ENCODE results near the gene HDAC8.
"Not testable (repeated sequence)": the region's sequence is repeated elsewhere in the genome, so short reads cannot be mapped to it uniquely, and the experiment has no call there.

HDAC8 gene

GRCh38 chrX:72460715-72461114 is 111.9 kb downstream of the HDAC8 start:
- no peak for DNase-seq

- DNase-seq = not testable (repeated sequence)
Measured at GRCh38 chrX:72449034-72449433, 123.6 kb downstream of the HDAC8 start.

- not testable (repeated sequence) for DNase-seq
Measured at GRCh38 chrX:72440764-72441163, 131.9 kb downstream of the HDAC8 start.

GRCh38 chrX:72436010-72436409 is 136.6 kb downstream of the HDAC8 start:
- DNase-seq = no peak

GRCh38 chrX:72430405-72430968 is 142.2 kb downstream of the HDAC8 start:
- DNase-seq = no peak

GRCh38 chrX:72421797-72422196 is 150.8 kb downstream of the HDAC8 start:
- DNase-seq = no peak

GRCh38 chrX:72409993-72410392 is 162.7 kb downstream of the HDAC8 start:
- DNase-seq = no peak

GRCh38 chrX:72408885-72409284 is 163.8 kb downstream of the HDAC8 start:
- DNase-seq = no peak

- DNase-seq = not testable (repeated sequence)
Measured at GRCh38 chrX:72405136-72405535, 167.5 kb downstream of the HDAC8 start.

- no peak for DNase-seq
Measured at GRCh38 chrX:72402614-72403013, 170.0 kb downstream of the HDAC8 start.

- DNase-seq = no peak
Measured at GRCh38 chrX:72399816-72400215, 172.8 kb downstream of the HDAC8 start.

- no peak for DNase-seq
Measured at GRCh38 chrX:72396117-72396516, 176.5 kb downstream of the HDAC8 start.

GRCh38 chrX:72395237-72395636 is 177.4 kb downstream of the HDAC8 start:
- DNase-seq = no peak

- DNase-seq = no peak
Measured at GRCh38 chrX:72394518-72395170, 178.0 kb downstream of the HDAC8 start.

- no peak for DNase-seq
Measured at GRCh38 chrX:72393836-72394517, 178.7 kb downstream of the HDAC8 start.

GRCh38 chrX:72392816-72393800 is 179.5 kb downstream of the HDAC8 start:
- DNase-seq = no peak

GRCh38 chrX:72392042-72392441 is 180.6 kb downstream of the HDAC8 start:
- DNase-seq = no peak

GRCh38 chrX:72387247-72387646 is 185.4 kb downstream of the HDAC8 start:
- no peak for DNase-seq

- DNase-seq = peak; percentile 7
Measured at GRCh38 chrX:72382202-72382595, 190.4 kb downstream of the HDAC8 start.

- DNase-seq = peak; percentile 56
Measured at GRCh38 chrX:72381439-72382201, 191.0 kb downstream of the HDAC8 start.

- no peak for DNase-seq
Measured at GRCh38 chrX:72376124-72376523, 196.5 kb downstream of the HDAC8 start.

- DNase-seq = no peak
Measured at GRCh38 chrX:72373136-72373535, 199.5 kb downstream of the HDAC8 start.
